ENCODE measurements around the gene ENPP6. TPM values are rescaled to one million over a fixed set of nuclear protein-coding genes. Genes with fewer than 3 reads are reported as not detected.

ENPP6 gene
- total RNA-seq, 1 experiment from 2014 or later: not detected

DNA sequence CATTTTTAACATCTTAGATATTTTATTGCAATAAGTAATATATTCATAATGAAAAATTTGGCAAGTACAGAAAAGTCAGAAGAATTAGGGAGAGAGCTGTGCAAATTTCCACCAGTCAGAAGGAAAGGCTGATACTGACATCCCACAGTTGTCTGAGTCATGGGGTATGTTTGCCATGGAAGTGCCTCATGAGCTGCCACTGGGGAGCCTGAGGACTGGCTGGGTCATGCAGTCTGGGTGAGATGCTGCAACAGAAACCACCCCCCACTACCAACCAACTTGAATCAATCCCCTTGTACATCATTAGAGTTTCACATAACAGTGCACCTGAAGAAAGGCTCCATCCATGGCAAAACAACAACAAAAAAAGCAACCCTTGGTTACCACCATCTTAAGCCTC is 45.2 kb upstream of the ENPP6 start:
- no peaks in the 10 kb centered on the region for H3K27me3 ChIP-seq (replicated peaks; ENCODE audit: insufficient read depth, low read depth, low read length, poor library complexity)
- intact Hi-C loops (cut with micrococcal nuclease; ENCODE audit: unreplicated experiment): loop anchor here (10.0 kb wide), 3 partner anchors 472 to 872 kb away; partner anchors contain the start of gene CENPU
- no peaks in the 10 kb centered on the region for H3K9me3 ChIP-seq (ENCODE audit: low read depth, low read length, poor library complexity, severe bottlenecking)
- TF ChIP-seq, protein P1, sequence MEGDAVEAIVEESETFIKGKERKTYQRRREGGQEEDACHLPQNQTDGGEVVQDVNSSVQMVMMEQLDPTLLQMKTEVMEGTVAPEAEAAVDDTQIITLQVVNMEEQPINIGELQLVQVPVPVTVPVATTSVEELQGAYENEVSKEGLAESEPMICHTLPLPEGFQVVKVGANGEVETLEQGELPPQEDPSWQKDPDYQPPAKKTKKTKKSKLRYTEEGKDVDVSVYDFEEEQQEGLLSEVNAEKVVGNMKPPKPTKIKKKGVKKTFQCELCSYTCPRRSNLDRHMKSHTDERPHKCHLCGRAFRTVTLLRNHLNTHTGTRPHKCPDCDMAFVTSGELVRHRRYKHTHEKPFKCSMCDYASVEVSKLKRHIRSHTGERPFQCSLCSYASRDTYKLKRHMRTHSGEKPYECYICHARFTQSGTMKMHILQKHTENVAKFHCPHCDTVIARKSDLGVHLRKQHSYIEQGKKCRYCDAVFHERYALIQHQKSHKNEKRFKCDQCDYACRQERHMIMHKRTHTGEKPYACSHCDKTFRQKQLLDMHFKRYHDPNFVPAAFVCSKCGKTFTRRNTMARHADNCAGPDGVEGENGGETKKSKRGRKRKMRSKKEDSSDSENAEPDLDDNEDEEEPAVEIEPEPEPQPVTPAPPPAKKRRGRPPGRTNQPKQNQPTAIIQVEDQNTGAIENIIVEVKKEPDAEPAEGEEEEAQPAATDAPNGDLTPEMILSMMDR (conservative IDR thresholded peaks at IDR 0.05; ENCODE audit: low read depth, low read length): no peak
- TF ChIP-seq EZH2 (IDR thresholded peaks at IDR 0.05; ENCODE audit: borderline replicate concordance, low read depth, low read length, poor library complexity, severe bottlenecking): no peak
- ChIA-PET POLR2A (ENCODE audit: low non-redundant PET) (no interaction called here), CTCF (interaction anchor here (0.7 kb wide), 1 partner anchor 424 kb away, joined by 3 read pairs; no protein-coding TSS in a partner anchor)
- no peak overlapping the region for H3K27ac ChIP-seq (ENCODE audit: low read depth, low read length, poor library complexity, severe bottlenecking)
- BruUV-seq (replicated peaks): no TSS peak
- no peaks in the 10 kb centered on the region for H3K36me3 ChIP-seq (ENCODE audit: insufficient read depth, low read length, poor library complexity, severe bottlenecking)
- no peak overlapping the region for H3K4me3 ChIP-seq (ENCODE audit: low read depth, low read length, poor library complexity, severe bottlenecking)
- H3K4me1 ChIP-seq (ENCODE audit: insufficient read depth, low read length, poor library complexity, severe bottlenecking): peaks cover 15% of the 10 kb centered on the region
- no peak for DNase-seq (ENCODE audit: low spot score)

DNA sequence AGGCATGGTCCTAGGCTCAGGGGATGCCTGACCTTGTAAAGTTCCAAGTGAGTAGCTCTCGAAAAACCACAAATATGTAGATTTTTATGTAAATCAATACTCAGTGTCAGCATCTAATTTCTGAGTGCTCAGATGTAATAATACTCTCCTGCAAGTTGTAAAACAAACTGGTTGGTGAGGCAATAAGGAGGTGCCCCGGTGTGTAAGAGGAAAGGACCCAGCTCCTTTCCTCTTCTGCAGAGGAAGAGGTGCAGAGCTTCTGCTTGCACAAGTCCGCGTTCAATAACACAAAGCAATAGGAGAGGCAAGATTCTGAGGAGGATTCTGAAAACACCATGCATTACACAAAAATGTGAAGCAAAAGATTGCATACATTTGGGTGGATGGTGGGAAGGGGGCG is 43.6 kb upstream of the ENPP6 start:
- no peak for DNase-seq (ENCODE audit: low spot score)
- TF ChIP-seq, protein P1 (conservative IDR thresholded peaks at IDR 0.05; ENCODE audit: low read depth, low read length): no peak
- TF ChIP-seq EZH2 (IDR thresholded peaks at IDR 0.05; ENCODE audit: borderline replicate concordance, low read depth, low read length, poor library complexity, severe bottlenecking): no peak
- no peak overlapping the region for H3K27ac ChIP-seq (ENCODE audit: low read depth, low read length, poor library complexity, severe bottlenecking)
- peaks cover 15% of the 10 kb centered on the region for H3K4me1 ChIP-seq (ENCODE audit: insufficient read depth, low read length, poor library complexity, severe bottlenecking)
- no peaks in the 10 kb centered on the region for H3K9me3 ChIP-seq (ENCODE audit: low read depth, low read length, poor library complexity, severe bottlenecking)
- H3K4me3 ChIP-seq (ENCODE audit: low read depth, low read length, poor library complexity, severe bottlenecking): no peak overlapping the region
- H3K27me3 ChIP-seq (replicated peaks; ENCODE audit: insufficient read depth, low read depth, low read length, poor library complexity): no peaks in the 10 kb centered on the region
- no TSS peak for BruUV-seq (replicated peaks)
- H3K36me3 ChIP-seq (ENCODE audit: insufficient read depth, low read length, poor library complexity, severe bottlenecking): no peaks in the 10 kb centered on the region
- CTCF ChIA-PET: no interaction called here
- POLR2A ChIA-PET (ENCODE audit: low non-redundant PET): no interaction called here
- intact Hi-C loops (cut with micrococcal nuclease; ENCODE audit: unreplicated experiment): loop anchor here (10.0 kb wide), 3 partner anchors 474 to 874 kb away; partner anchors contain the start of gene CENPU

DNA sequence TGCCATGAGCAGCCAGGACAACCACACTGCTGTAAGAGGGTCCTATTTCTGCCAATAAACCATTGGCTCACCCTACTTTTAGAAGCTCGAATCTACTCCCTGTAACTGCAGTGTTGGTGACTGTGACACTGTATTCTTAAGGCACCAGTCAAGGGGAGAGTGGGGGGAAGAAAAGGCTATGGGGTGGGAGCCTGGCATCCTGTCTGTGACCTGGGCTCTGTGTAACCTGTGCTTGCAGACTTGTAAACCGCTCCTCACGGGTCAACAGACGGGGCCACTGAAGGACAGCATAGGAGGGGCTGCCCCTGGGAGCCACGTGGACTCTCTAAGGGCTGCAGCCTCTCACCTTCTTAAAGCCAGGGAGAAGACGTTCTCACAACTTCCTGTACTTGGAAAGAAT is 42.2 kb upstream of the ENPP6 start:
- Histone ChIP-seq H3K27ac (ENCODE audit: low read depth, low read length, poor library complexity, severe bottlenecking) (no peak overlapping the region), H3K4me1 (ENCODE audit: insufficient read depth, low read length, poor library complexity, severe bottlenecking) (peaks cover 5% of the 10 kb centered on the region), H3K4me3 (ENCODE audit: low read depth, low read length, poor library complexity, severe bottlenecking) (no peak overlapping the region), H3K9me3 (ENCODE audit: low read depth, low read length, poor library complexity, severe bottlenecking) (no peaks in the 10 kb centered on the region), H3K36me3 (ENCODE audit: insufficient read depth, low read length, poor library complexity, severe bottlenecking) (no peaks in the 10 kb centered on the region), H3K27me3 (replicated peaks; ENCODE audit: insufficient read depth, low read depth, low read length, poor library complexity) (no peaks in the 10 kb centered on the region)
- TF ChIP-seq, protein P1 (conservative IDR thresholded peaks at IDR 0.05; ENCODE audit: low read depth, low read length): no peak
- no peak for TF ChIP-seq EZH2 (IDR thresholded peaks at IDR 0.05; ENCODE audit: borderline replicate concordance, low read depth, low read length, poor library complexity, severe bottlenecking)
- POLR2A ChIA-PET (ENCODE audit: low non-redundant PET): interaction anchor here (0.7 kb wide), 1 partner anchor 836 kb away, joined by 3 read pairs; no protein-coding TSS in a partner anchor
- CTCF ChIA-PET: no interaction called here
- BruUV-seq (replicated peaks): no TSS peak
- DNase-seq (ENCODE audit: low spot score): no peak
- intact Hi-C loops (cut with micrococcal nuclease; ENCODE audit: unreplicated experiment): loop anchor here (10.0 kb wide), 3 partner anchors 475 to 875 kb away; partner anchors contain the start of gene CENPU
